ENCODE measurements around the gene DLX2. TPM values are rescaled to one million over a fixed set of nuclear protein-coding genes. Genes with fewer than 3 reads are reported as not detected.

DLX2 gene
- total RNA-seq, 1 experiment from 2014 or later, result 0.75 TPM

DNA sequence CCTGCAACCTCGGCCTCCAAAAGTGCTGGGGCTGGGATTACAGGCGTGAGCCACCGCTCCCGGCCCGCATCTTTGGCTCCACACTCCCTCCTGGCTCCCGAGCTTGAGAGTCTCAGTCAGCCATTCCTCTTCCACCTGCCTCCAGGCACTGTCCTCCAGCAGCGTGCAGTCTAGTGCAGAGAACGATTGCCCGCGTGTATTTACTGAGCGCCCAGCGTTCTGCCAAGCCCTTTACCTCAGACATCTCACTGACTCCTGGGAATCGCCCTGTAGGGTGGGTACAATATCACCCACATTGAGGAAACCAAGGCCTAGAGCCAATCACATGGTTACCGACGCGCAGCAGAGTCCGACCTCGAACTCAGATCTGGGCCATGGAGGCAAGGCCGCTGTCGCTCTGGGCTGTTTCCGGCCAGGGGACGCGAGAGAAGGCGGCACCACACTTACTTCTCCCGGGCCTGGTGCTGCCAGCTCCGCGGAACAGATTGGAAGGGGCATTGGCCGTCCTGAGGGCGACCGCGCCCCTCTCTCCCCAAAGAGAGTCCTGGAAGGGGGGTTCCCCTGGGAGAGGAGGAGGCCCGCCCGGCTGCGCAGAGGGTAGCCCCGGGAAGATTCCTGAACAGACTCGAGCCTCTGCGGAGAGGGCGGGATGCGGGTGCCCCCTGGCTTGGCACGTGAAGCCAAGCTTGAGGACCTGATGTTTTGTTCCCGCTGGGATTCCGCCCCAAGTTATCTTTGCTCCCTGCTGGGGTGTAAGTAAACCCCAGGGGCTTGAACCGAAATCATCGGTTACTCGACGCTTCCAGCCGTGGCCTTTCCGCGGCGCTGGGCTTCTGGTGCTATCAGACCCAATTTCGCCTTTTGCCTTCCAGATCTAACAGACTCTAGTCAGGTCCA lies 5.2 kb upstream of the DLX2 start:
- no peak for DNase-seq (ENCODE audit: low read depth)

DNA sequence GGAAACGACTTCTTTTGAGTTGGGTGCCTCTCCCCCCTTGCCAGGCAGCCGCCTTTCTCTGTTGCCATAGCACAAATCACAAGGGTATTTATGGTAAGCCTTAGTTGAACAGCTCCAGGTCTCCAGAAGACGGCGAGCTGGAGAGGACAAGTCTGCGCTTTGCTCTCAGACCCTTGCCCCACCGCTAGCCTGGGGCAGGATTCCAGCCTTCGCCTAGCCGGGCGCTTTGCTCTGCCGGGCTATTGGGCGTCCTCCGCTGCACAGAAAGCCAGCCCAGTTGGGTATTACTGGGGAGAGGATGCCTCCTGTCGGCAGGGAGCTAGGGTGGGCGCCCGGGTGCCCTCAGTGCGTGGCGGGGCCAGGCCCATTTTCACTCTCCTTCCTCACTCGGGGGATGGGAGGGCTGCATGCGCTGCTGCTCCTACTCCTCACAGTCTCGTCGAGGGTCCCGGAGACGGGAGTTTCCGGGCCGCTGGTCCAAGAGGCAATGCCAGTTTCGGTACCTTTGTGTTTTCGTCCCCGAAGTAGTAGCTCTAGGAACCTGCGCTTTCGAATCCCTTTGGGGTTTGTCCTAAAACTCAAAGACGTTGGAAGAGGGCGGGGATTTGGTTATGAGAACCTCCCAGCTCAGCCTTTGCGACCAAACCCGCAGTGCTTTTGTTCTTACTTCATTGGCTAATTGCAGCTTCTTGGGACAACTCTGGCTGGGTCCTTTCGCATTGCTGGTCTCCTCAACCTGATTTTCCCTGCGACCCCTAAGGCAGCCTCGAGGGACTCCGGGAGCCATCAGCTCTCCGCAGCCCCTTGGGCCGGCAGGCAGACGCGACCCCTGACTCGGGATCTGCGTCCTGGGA lies 3.6 kb upstream of the DLX2 start:
- DNase-seq (ENCODE audit: low read depth), result peak; percentile 58

DNA sequence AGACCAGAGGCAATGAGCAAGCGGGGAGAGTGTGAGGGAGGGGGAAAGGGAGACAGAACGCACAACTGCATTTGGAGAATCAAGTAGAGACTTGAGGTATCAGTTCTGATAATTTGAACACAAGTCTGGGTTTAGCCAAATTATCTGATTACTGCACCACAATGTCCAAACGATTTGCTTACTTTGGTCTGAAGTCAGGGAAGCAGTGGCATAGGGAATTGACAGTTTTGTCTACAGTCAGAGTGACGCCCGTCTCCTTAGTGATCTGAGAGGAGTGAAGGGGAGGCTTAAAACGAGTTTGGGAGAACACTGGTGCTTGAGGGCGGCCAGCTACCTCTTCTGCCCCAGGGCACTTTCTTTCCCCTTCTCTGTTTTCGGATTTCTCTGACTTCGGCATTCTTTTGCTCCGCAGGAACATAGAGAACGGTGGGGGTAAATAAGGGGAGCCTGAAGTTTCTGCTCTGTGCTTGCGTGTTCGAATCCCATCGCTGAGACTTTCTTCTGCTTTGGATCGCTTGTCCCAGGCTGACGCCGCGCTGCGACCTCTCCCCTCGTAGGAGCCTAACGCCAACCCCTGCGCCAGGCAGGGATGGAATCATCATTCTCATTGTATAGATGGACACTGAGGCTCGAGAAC lies 2.9 kb upstream of the DLX2 start:
- no peak for DNase-seq (ENCODE audit: low read depth)

DNA sequence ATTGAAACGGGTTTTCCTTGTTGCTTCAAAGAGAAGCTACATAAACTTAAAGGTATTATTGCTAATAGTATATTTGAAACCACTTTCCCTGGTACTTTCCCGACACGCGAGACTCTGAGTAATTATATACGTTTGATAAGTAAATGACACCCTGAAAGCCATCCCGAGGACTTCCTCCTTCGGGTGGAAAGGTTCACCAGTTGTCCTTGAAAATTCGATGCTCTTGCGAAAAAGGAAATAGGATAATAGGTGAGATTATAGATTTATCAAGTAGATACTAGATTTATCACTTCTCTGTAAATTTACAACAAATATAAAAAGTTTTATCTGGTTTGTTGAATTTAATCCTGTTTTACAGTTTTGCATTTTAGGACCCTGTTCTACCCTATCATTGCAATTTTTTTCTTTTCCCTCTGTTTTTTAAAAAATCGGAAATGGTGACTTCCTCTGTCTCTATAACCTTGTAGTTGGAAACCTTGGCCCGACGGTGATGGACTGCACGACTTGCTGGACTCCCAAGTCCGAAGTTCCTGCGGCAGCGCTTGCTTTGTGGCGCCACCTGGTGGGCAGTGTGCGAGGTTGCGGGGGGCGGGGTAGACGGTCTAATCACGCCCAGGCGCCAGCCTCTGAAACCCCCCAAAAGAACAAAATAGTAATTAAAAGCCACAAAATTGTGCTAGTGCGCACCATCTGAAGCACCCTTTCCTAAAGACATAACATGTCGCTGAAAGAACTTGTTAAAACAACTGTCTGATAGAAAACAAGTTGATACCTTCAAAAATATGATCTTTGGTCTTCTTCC lies 972 bp upstream of the DLX2 start:
- peak; percentile 85 for DNase-seq (ENCODE audit: low read depth)

DNA sequence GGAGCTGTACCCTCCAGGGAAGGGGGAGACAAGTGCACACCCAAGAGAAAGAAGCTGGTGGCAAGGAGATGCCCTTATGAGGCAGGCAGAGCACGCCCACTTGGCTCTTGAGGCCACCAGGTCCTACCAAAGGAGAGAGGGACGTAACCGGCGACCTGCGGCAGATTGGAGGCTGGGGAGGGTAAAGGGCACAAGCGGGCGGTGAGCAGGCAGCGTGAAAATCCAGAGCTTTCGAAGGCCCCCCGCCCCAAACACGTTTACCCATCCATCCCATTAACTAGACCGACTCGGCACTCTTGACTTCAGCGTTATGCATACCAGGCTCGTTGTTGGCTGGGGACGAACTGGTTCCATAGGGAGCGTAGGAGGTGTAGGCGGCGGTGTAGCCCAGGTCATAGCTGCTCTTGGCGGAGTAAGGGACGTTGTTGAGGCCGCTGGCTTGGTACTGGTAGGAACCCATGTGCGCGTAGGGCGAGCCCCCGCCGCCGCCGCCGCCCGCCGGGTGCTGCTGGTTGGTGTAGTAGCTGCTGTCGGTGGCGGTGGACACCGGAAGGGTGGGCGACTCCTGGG lies 794 bp downstream of the DLX2 start:
- DNase-seq (ENCODE audit: low read depth), result no peak

DNA sequence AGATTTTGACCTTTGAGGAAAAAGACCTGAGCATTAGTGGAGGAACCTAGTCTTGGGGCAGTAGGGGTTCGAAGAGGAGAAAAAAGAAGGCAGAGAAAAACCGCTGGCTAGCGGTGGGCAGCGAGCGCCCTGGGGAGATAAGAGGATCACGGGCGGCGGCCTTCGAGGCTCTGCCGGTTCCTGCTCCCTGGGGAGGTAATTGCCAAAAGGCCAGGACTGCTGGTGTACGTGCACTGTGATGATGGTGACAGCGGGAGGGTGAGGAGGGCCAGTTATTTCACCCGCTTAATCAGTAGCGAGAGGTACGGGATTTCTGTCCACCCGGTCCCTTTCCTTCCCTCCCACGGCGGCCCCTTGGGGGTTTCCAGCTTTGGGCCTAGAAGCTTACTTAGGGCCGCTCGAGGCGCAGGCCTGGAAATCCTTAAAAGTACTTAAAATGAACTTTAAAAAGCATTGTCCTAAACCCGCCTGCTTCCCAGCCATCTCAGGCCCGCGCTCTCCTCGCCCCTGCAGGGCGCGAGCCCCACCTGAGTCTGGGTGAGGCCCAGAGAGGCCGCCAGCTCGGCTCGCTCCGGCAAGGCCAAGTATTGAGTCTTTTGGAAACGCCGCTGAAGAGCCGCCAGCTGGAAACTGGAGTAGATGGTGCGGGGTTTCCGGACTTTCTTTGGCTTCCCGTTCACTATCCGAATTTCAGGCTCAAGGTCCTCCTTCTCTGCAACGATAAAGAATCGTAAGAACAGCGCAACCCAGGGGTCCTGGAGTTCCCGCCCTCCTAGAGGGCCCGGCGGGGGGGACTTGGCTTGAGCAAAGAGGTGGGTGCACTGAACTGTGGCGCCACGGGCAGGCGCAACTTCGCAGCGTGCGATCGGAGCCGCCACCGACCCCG lies 1.5 kb downstream of the DLX2 start:
- no peak for DNase-seq (ENCODE audit: low read depth)

DNA sequence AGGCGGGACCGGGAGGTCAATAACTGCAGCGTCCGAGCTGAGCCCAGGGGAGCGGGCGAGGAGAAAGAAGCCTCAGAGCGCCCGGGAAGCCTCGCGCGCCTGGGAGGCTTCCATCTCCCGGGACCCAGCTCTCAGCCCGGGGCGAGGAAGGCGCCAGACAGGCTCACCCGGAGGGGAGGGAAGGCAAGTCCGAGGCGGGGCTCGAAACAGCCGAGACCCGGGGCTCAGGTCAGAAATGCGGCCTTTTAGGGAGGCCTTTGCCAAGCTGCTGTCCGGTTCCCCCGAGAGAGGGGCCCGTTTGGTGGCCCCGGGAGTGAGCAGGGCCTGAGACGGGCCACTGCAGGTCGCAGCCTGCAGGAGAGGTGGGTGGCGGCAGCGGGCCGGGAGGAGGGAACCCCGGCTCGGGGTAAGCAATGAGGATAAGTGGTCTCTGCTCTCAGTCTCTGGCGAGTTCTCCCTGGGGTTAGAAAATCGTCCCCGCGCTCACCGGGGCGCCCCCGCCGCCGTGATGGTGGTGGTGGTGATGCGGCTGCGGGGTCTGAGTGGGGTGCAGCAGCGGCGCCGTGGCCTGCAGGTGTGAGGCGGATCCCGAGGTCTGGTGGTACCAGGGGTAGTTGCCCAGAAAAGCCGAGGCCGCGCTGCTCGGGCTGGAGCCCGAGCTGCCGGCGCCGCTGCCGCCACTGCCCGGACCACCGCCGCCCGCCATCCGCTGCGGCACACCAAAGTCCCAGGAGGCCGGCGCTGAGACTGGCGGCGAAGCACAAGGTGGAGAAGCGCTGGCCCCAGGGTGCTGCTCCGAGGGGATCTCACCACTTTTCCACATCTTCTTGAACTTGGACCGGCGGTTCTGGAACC lies 2.4 kb downstream of the DLX2 start:
- no peak for DNase-seq (ENCODE audit: low read depth)

DNA sequence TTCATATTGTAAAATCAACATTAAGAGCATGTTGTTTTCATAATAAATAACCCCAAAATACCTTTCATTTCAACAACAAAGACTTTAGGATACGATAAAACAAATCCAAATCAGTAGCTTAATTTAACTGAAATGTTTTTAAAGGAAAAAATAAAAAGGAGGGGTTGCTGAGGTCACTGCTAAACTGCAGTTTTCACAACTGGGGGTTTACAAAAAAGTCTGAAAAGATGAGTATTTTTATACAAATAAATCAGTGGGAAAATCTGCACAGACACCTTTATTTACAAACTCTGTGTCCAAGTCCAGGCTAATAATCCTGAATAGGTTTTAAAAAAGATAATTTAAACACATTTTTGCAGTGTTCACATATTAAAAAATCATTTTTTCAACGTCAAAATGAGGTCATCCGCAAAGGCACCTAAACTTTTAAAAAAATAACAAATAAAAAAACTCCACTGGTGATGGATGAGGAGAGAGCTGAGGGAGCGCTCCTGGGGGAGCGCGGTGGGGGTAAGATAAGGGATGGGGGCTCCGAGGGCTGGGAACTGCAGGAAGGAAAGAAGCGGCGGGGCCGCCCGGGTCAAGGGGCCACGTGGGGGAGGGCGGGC lies 3.1 kb downstream of the DLX2 start:
- DNase-seq (ENCODE audit: low read depth), result no peak

DNA sequence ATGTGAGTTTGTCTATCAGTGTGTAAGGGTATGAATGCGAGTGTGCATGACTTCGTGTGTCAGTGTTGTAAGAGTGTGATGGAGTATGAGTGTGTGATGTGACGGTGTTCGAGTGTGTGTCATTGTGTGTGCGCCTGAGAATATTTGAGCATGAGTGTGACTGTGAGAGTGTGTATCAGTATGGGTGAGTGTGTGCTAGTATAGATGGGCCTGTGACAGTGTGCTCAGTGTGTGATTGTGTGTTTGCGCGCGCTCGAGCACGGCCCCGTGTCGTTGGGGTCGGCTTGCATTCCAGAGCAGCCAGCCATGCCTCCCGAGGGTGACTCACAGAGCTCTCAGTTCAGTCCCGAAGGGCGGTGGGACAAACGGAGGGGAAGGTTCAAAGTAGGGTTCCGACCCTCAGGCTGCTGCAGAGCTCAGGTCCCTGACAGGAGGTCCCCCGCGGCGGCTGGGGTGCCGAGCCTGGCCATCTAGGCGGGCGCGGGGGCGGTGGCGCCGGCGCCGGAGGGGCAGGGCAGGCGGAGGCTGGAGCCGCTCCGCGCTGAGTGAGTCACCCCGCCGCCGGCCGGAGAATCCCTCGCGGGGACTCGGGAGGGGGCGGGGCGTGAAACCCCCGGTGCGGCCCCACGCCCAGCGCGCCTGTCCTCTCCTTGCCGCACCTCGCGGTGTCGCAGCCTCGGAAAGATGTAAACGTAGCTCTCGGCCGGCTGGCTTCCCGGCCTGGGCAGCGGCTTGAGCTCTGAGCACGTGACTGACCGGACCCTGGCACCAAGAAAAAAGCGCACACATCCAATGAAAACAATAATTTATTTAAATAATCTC lies 3.8 kb downstream of the DLX2 start:
- DNase-seq (ENCODE audit: low read depth), result peak; percentile 80

DNA sequence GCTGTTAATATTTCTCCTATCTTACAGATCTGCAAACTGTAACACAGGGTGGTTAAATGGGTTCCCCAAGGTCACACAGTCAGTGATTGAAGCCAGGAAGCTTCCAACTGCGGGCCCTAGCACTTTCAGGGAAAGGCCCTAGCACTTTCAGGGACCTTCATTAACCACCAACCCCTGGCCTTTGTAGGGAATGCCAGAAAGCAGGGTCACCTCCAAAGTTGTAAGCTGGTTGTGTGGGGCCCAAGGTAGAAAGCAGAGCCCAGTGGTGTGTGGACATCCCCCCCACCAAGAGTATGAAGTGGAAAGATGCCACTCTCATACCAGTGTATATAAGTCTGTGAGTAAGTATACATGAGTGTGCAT lies 4.4 kb downstream of the DLX2 start:
- no peak for DNase-seq (ENCODE audit: low read depth)

DNA sequence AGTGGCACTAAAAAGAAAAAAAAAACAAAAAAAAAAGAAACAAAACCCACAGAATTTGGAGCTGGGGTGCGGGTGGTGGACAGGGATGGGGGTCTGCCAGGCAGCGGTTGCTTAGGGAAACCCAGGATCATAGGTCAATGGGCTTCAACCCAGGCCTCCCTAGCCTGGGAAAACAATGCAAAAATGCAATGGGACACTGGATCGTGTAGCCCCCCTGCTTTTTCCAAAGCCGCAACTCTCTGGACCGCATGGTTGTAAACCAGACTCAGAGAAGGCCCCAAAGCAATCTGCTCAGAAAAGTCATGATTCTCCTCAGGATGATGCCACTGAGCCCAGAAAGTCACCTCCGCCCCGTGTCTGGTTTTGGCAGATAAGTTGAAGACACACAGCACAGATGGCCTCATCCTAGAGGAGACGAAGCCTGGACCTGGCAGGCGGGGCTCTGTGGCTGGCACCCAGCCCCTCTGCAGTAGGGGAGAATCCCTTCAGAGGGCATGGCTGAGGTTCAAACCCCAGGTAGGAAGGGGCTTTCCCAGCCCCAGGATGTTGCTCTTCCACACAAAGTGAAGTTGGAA lies 5.1 kb downstream of the DLX2 start:
- no peak for DNase-seq (ENCODE audit: low read depth)

DNA sequence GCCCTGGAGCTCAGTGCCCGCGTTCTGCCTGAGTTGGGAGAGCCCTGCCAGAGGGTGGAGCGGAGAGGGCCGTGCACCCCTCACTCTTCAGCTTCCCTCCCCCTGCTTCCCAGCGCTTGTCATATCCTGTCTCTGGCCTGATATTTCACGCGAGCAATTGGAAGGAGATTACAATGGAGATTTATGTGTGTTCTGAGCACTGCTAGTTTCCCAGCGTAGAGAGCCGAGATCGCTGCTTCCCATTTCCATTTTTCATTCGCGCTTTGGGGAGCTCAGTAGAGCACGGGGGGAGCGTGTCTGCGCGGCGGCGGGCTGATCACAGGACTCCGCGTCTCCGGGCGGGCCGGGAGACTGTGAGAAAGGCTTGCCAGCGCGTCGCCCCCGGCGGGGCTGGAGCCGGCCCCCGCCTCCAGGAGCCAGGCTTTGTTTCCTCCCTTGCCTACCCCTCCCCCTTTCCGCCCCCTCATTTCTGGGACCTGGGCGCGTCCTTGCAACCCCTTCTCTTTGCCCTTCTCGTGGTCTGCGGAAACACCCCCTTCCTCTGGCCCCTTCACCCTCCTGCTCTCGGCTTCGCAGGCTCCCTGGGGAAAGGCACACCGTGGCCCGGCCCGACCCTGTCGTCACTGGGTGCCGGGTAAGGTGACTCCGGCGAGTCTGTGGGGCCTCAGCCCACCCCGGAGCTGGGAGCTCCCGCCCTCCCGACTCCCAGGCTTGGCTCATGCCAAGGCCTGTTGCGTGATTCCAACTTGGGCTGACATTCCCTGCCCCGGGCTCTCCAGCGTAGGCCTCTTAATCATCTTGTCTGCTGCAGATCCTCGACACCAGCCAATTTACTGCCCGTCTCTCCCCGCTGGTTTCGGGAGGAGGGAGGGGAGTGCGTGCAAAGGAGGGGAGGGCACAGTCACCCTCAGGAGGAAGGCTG lies 5.8 kb downstream of the DLX2 start:
- peak; percentile 51 for DNase-seq (ENCODE audit: low read depth)

DNA sequence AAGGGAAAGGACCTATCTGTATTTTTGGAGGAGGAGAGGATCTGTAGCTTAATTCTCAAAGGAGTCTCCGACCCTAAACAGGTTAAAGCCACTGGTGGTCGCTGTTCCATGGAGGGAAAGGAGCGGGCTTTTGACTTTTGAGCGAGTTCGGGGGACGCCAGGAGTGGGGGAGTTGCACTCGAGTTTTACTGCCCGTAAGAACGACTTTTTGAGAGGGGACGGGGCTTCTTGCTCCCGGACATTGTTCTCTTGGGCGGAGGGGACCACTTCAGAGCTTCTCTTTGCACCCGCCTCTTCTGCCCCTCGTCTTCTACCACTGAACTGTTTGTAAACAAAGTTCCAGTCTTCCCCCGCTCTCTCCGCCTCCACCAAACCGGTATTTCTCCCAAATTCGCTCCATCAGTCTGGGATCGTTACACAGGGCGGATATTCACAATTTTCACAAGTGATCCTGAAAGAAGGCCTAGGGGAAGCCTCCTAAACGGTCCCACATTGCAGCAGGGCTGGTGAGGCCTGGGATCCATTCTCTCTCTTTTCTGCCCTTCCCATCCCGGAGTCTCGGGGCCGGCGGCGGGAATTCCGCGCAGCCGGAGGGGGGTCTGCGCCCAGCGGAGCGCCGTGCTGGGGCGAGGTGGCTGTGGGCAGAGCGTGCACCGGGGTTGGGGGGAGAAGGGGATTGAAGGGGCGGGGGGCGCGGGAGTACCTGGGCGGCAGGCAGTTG lies 6.6 kb downstream of the DLX2 start:
- no peak for DNase-seq (ENCODE audit: low read depth)

DNA sequence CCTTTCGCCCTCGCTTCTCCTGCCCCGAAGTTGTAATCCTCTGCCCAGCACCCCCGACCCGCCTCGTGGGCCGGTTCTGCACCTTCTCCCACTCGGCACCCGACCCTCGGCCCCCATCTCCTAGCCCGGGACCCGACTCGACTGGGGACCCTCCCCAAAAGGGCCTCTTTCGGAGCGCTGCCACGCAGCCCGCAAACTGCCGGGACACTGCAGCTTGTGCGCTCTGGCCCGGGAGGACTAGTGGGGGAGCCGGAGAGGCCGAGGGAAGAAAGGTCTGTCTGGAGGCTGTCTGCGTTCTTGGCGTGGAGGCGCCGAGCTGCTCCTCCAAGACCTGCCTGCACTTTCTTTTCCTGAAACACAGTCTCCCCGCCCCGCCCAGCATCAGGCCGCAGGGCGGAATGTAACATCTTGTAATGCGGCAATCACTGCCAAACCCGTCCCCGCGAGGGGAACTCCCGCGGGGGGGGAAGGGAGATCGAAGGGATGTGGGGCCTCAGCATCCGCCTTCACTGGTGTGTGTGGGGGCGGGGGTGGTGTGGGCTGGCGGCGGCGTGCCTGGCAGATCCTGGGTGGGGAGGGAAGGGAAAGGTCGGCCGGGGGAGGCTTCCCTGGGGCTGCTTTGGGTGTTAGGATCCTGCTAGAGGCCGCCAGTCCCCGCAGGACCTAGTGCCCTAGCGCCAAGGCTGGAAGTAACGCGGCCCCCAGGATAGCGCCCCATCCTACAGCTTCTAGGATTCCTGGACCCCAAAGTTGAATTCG lies 7.4 kb downstream of the DLX2 start:
- peak; percentile 75 for DNase-seq (ENCODE audit: low read depth)

Measured in LHCN-M2 (cell line).